IMR-90 (cell line): ENCODE data around the gene CNTN3. TPM values are rescaled to one million over a fixed set of nuclear protein-coding genes. Genes with fewer than 3 reads are reported as not detected.

Experiments used
- ATAC-seq: fragments of 200-7000 bp; cut with Tn5 transposase; 2 replicates; pipeline ENCODE4 v1.9.1; 2020; ENCODE audit warnings: low read depth, mild to moderate bottlenecking, moderate library complexity
- BruUV-seq: library from RNA; stranded (reverse); fragments of 400-500 nt; replicated peaks from 2 replicates; lab custom pipeline; 2021; lab: Mats Ljungman, UMichigan
- CTCF ChIA-PET: fragments of 300-600 bp; formaldehyde crosslinking; extraction: SDS; loops from one replicate; lab custom pipeline; 2021; ENCODE audit warnings: antibody characterized with exemption; lab: Yijun Ruan, JAX
- POLR2A ChIA-PET: fragments of 300-600 bp; sonication (Branson Sonifier 250); formaldehyde crosslinking; loops from one replicate; lab custom pipeline; 2022; ENCODE audit warnings: antibody characterized with exemption; ENCODE audit not compliant: unreplicated experiment; lab: Charles Lee
- DNase-seq: peaks from one replicate; pipeline ENCODE4 v3.0.0; 2013
- H2AFZ ChIP-seq: replicated peaks from 2 replicates; pipeline ENCODE3; 2013; ENCODE audit warnings: low read length, mild to moderate bottlenecking; ENCODE audit not compliant: poor library complexity
- H2AK5ac ChIP-seq: 2 replicates; pipeline ENCODE4 v1.6.1; 2013; ENCODE audit warnings: low read depth, low read length, inconsistent platforms
- H2AK9ac ChIP-seq: replicated peaks from 2 replicates; pipeline ENCODE3; 2013; ENCODE audit warnings: mild to moderate bottlenecking, low read depth, low read length, moderate library complexity; ENCODE audit not compliant: poor library complexity
- H2BK120ac ChIP-seq: 2 replicates; pipeline ENCODE4 v1.6.1; 2013; ENCODE audit warnings: low read depth, low read length, inconsistent platforms
- H2BK15ac ChIP-seq: 3 replicates; pipeline ENCODE4 v1.6.1; 2013; ENCODE audit warnings: low read depth, low read length, inconsistent platforms
- H2BK20ac ChIP-seq: 2 replicates; pipeline ENCODE4 v1.6.1; 2013; ENCODE audit warnings: low read depth, mild to moderate bottlenecking, inconsistent platforms, low read length, moderate library complexity
- H2BK5ac ChIP-seq: 2 replicates; pipeline ENCODE4 v1.6.1; 2013; ENCODE audit warnings: mild to moderate bottlenecking, low read depth, low read length, inconsistent platforms; ENCODE audit not compliant: poor library complexity, severe bottlenecking
- H3K14ac ChIP-seq: replicated peaks from 2 replicates; pipeline ENCODE4 v1.6.1; 2013; ENCODE audit warnings: low read depth, low read length, inconsistent platforms
- H3K18ac ChIP-seq: 2 replicates; pipeline ENCODE4 v1.6.1; 2013; ENCODE audit warnings: low read depth, low read length, control low read depth
- H3K23ac ChIP-seq: 2 replicates; pipeline ENCODE4 v1.6.1; 2013; ENCODE audit warnings: low read depth, low read length, inconsistent platforms
- H3K27ac ChIP-seq: 2 replicates; pipeline ENCODE4 v1.5.1; 2013; ENCODE audit warnings: mild to moderate bottlenecking, control low read depth, low read length; ENCODE audit not compliant: insufficient read depth
- H3K27me3 ChIP-seq: 2 replicates; pipeline ENCODE4 v1.6.1; 2013; ENCODE audit warnings: low read length; ENCODE audit not compliant: control insufficient read depth, insufficient read depth
- H3K36me3 ChIP-seq: 2 replicates; pipeline ENCODE4 v1.6.1; 2013; ENCODE audit warnings: low read length, mixed read lengths; ENCODE audit not compliant: control insufficient read depth, insufficient read depth
- H3K4ac ChIP-seq: 2 replicates; pipeline ENCODE4 v1.6.1; 2013; ENCODE audit warnings: low read depth, low read length, inconsistent platforms
- H3K4me1 ChIP-seq: 2 replicates; pipeline ENCODE4 v1.6.1; 2013; ENCODE audit warnings: low read length, mixed read lengths; ENCODE audit not compliant: control insufficient read depth, insufficient read depth
- H3K4me2 ChIP-seq: 2 replicates; pipeline ENCODE4 v1.6.1; 2013; ENCODE audit warnings: low read depth, mild to moderate bottlenecking, control low read depth, low read length, moderate library complexity
- H3K4me3 ChIP-seq: 2 replicates; pipeline ENCODE4 v1.5.1; 2013; ENCODE audit warnings: low read depth, mild to moderate bottlenecking, control low read depth, low read length, moderate library complexity; ENCODE audit not compliant: insufficient read depth
- H3K56ac ChIP-seq: 2 replicates; pipeline ENCODE4 v1.6.1; 2013; ENCODE audit warnings: low read length, inconsistent platforms; ENCODE audit not compliant: insufficient read depth; ENCODE audit errors: extremely low read depth
- H3K79me1 ChIP-seq, 2 experiments: 2 replicates each; pipeline ENCODE4 v1.6.1; 2013; ENCODE audit warnings: low read length in 2 of 2, inconsistent platforms in 1 of 2, low read depth in 1 of 2
- H3K9ac ChIP-seq: 2 replicates; pipeline ENCODE4 v1.6.1; 2013; ENCODE audit warnings: low read depth, low read length, control low read depth
- H3K9me1 ChIP-seq: 2 replicates; pipeline ENCODE4 v1.6.1; 2013; ENCODE audit warnings: low read length, inconsistent platforms; ENCODE audit not compliant: insufficient read depth
- H3K9me3 ChIP-seq: 2 replicates; pipeline ENCODE4 v1.6.1; 2013; ENCODE audit warnings: low read length; ENCODE audit not compliant: control insufficient read depth, insufficient read depth
- H4K20me1 ChIP-seq: 2 replicates; pipeline ENCODE4 v1.6.1; 2013; ENCODE audit warnings: low read length, inconsistent platforms; ENCODE audit not compliant: insufficient read depth
- H4K5ac ChIP-seq: 2 replicates; pipeline ENCODE4 v1.6.1; 2013; ENCODE audit warnings: mild to moderate bottlenecking, low read depth, low read length, control low read depth
- H4K8ac ChIP-seq, 2 experiments: 2 replicates each; pipeline ENCODE4 v1.6.1; 2013; ENCODE audit warnings: low read depth in 2 of 2, low read length in 2 of 2, control low read depth in 1 of 2, inconsistent platforms in 1 of 2
- H4K91ac ChIP-seq: 2 replicates; pipeline ENCODE4 v1.6.1; 2013; ENCODE audit warnings: low read depth, low read length, inconsistent platforms; ENCODE audit not compliant: insufficient read depth
- BHLHE40 ChIP-seq: fragments of 150-350 bp; IDR thresholded peaks from 2 replicates; pipeline ENCODE4 v1.6.1; 2016; ENCODE audit warnings: mild to moderate bottlenecking, low read depth, low read length
- CEBPB ChIP-seq: IDR thresholded peaks from 2 replicates; pipeline ENCODE4 v1.6.1; 2012; ENCODE audit warnings: low read depth, low read length, improper control_type of control experiment
- CHD1 ChIP-seq: IDR thresholded peaks from 2 replicates; pipeline ENCODE4 v1.6.1; 2012; ENCODE audit warnings: low read depth, low read length, improper control_type of control experiment
- CTCF ChIP-seq: conservative IDR thresholded peaks from 2 replicates; pipeline ENCODE4 v1.5.1; 2012; ENCODE audit warnings: mild to moderate bottlenecking, low read depth, low read length, improper control_type of control experiment
- ELK1 ChIP-seq: fragments of 150-350 bp; IDR thresholded peaks from 2 replicates; pipeline ENCODE4 v1.6.1; 2016; ENCODE audit warnings: low read depth, mild to moderate bottlenecking, low read length, moderate library complexity, borderline replicate concordance
- FOS ChIP-seq: fragments of 150-350 bp; IDR thresholded peaks from 2 replicates; pipeline ENCODE4 v1.6.1; 2016; ENCODE audit warnings: low read depth, low read length
- MAFK ChIP-seq: IDR thresholded peaks from 2 replicates; pipeline ENCODE4 v1.6.1; 2012; ENCODE audit warnings: low read depth, low read length, improper control_type of control experiment
- MAZ ChIP-seq: IDR thresholded peaks from 2 replicates; pipeline ENCODE4 v1.6.1; 2012; ENCODE audit warnings: low read depth, mild to moderate bottlenecking, low read length, improper control_type of control experiment, moderate library complexity, borderline replicate concordance
- MXI1 ChIP-seq: IDR thresholded peaks from 2 replicates; pipeline ENCODE4 v1.6.1; 2012; ENCODE audit warnings: low read depth, mild to moderate bottlenecking, low read length, moderate library complexity, borderline replicate concordance
- NFE2L2 ChIP-seq: fragments of 150-350 bp; IDR thresholded peaks from 2 replicates; pipeline ENCODE4 v1.6.1; 2016; ENCODE audit warnings: low read depth, mild to moderate bottlenecking, low read length
- POLR2A ChIP-seq: IDR thresholded peaks from 2 replicates; pipeline ENCODE4 v1.6.1; 2012; ENCODE audit warnings: mild to moderate bottlenecking, low read depth, low read length
- RAD21 ChIP-seq: IDR thresholded peaks from 2 replicates; pipeline ENCODE4 v1.6.1; 2012; ENCODE audit warnings: low read length, improper control_type of control experiment
- RCOR1 ChIP-seq: IDR thresholded peaks from 2 replicates; pipeline ENCODE4 v1.6.1; 2012; ENCODE audit warnings: mild to moderate bottlenecking, low read length, improper control_type of control experiment; ENCODE audit not compliant: insufficient replicate concordance
- RFX5 ChIP-seq: IDR thresholded peaks from 2 replicates; pipeline ENCODE4 v1.8.0; 2012; ENCODE audit warnings: low read depth, mild to moderate bottlenecking, low read length, moderate library complexity
- SMC3 ChIP-seq: fragments of 150-350 bp; IDR thresholded peaks from 2 replicates; pipeline ENCODE4 v1.6.1; 2016; ENCODE audit warnings: low read depth, mild to moderate bottlenecking, antibody characterized with exemption, low read length, moderate library complexity
- USF2 ChIP-seq: fragments of 150-350 bp; IDR thresholded peaks from 2 replicates; pipeline ENCODE4 v1.6.1; 2017; ENCODE audit warnings: mild to moderate bottlenecking, antibody characterized with exemption, low read length, low read depth
- WGBS, 2 experiments: methylation state at CpG; one replicate each; pipeline versions ENCODE4 v1.1.5 to v1.1.7; 2013; ENCODE audit warnings: missing lambda C conversion rate in 2 of 2; ENCODE audit not compliant: insufficient read length in 1 of 2; ENCODE audit errors: extremely low coverage in 2 of 2; 5-methylcytosine and 5-hydroxymethylcytosine counted together
- dilution Hi-C: fragments of 300-500 bp; cut with HindIII; formaldehyde crosslinking; loops from one replicate; pipeline ENCODE4 v1.14.3; 2018; ENCODE audit warnings: low sequenced_read_pairs; ENCODE audit not compliant: unreplicated experiment
- in situ Hi-C: fragments of 300-500 bp; cut with MboI; formaldehyde crosslinking; loops from 3 replicates; pipeline ENCODE4 v1.14.3; 2019; ENCODE audit warnings: low sequenced_read_pairs, inconsistent platforms, mixed read lengths
- intact Hi-C: fragments of 100-400 bp; cut with micrococcal nuclease; formaldehyde crosslinking; loops from 2 replicates; pipeline ENCODE4 v1.10.0; 2022
- polyA plus RNA-seq, 3 experiments: library from polyadenylated mRNA; depleted of rRNA; stranded (reverse); fragments of >200 nt; gene quantifications; 2 replicates each; pipeline ENCODE4 v1.2.3, GENCODE V29; 2012; ENCODE audit warnings: low replicate concordance in 1 of 3
- total RNA-seq: library from RNA; depleted of rRNA; stranded (reverse); fragments of >200 nt; gene quantifications from 2 replicates; pipeline ENCODE4 v1.2.3, GENCODE V29; 2012

The CNTN3 gene
- total and polyA plus RNA-seq, 2 of the 4 experiments (the other 2 are of a cell fraction), result 3.5 to 3.6 TPM

GRCh38 chr3:74584782-74585181 is 29.7 kb downstream of the CNTN3 start:
- no peak overlapping the region for H4K8ac ChIP-seq
- no peak overlapping the region for H3K4me3 ChIP-seq
- H3K36me3 ChIP-seq, result no peaks in the 10 kb centered on the region
- intact Hi-C loops, result no loop called here
- BruUV-seq, result no TSS peak
- no peak overlapping the region for H3K4me2 ChIP-seq
- H3K4me1 ChIP-seq, result no peaks in the 10 kb centered on the region
- CTCF ChIA-PET, result interaction anchor here (0.5 kb wide), 1 partner anchor 575 kb away, joined by 6 read pairs; no protein-coding TSS in a partner anchor
- DNase-seq, result no peak
- no peak overlapping the region for H2AK5ac ChIP-seq
- no peaks in the 10 kb centered on the region for H3K9me3 ChIP-seq
- POLR2A ChIA-PET, result no interaction called here
- no peak overlapping the region for H2BK15ac ChIP-seq
- H3K14ac ChIP-seq, result no peak overlapping the region
- WGBS, 2 experiments, result no CpG with 5 or more reads among the region's 2 CpGs
- H4K91ac ChIP-seq, result no peak overlapping the region
- H3K9me1 ChIP-seq, result no peaks in the 10 kb centered on the region
- H4K5ac ChIP-seq, result no peak overlapping the region
- dilution Hi-C loops, result no loop called here
- H3K79me1 ChIP-seq, result no peaks in the 10 kb centered on the region; a peak in 1 of 4 replicates
- no peak for TF ChIP-seq SMC3
- TF ChIP-seq FOS, result no peak
- no peak for TF ChIP-seq ELK1
- TF ChIP-seq BHLHE40, result no peak
- TF ChIP-seq NFE2L2, result no peak
- TF ChIP-seq POLR2A, result no peak
- TF ChIP-seq CTCF, result no peak
- no peak for TF ChIP-seq RAD21
- TF ChIP-seq MAZ, result no peak
- no peak for TF ChIP-seq MXI1
- no peak for TF ChIP-seq RFX5
- TF ChIP-seq RCOR1, result no peak
- TF ChIP-seq MAFK, result no peak
- no peak for TF ChIP-seq USF2
- TF ChIP-seq CHD1, result no peak
- TF ChIP-seq CEBPB, result no peak
- H2BK120ac ChIP-seq, result no peak overlapping the region
- no peak overlapping the region for H2BK20ac ChIP-seq
- ATAC-seq, result no peak
- H3K27ac ChIP-seq, result no peak overlapping the region
- no peak overlapping the region for H2AFZ ChIP-seq
- H3K23ac ChIP-seq, result no peak overlapping the region
- H3K27me3 ChIP-seq, result no peaks in the 10 kb centered on the region
- H3K18ac ChIP-seq, result no peak overlapping the region
- H4K20me1 ChIP-seq, result no peaks in the 10 kb centered on the region
- H2AK9ac ChIP-seq, result no peak overlapping the region
- H3K56ac ChIP-seq, result no peak overlapping the region
- no peak overlapping the region for H3K4ac ChIP-seq
- in situ Hi-C loops, result no loop called here
- H3K9ac ChIP-seq, result no peak overlapping the region
- no peak overlapping the region for H2BK5ac ChIP-seq
